Stimulated activated CD8-positive, alpha-beta memory T cell treated with anti-CD3 and anti-CD28 coated beads, Interleukin-2, amount 100 ng/mL, for 48 hours (primary cell): ENCODE measurements around the gene SUPT20HL1.
"Not testable (repeated sequence)": the region's sequence is repeated elsewhere in the genome, so short reads cannot be mapped to it uniquely, and the experiment has no call there.

Experiments
- DNase-seq, 2 donors: peaks; one replicate each; pipeline ENCODE4 v3.0.0-alpha.2; 2020; ENCODE audit warnings: low read depth in 2 of 2

SUPT20HL1 gene

GRCh38 chrX:24360272-24360671 lies at the start of gene SUPT20HL1:
TSS of gene SUPT20HL1 (plus strand) at chrX:24360639. CDS start at chrX:24362761, 2,122 bp downstream.
- no peak for DNase-seq

DNA sequence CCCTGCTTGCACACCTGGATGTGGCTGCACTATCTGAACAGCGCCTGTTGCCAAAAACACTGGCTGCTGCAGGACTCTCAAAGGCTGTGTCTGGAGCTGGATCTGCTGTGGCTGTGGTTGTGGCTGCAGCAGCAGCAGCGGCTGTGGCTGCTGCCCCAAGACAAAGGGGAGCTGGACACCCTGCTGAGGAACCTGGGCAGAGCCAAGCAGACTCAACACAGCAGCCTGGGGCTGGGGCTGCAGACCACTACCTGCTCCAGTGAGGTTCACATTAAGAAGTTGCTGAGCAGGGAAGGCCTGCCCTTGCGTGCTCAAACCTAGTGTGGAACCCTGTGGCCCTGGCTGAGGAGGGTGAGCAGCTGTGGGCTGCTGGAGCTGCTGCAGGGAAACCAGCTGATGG lies 49.5 kb upstream of the SUPT20HL1 start:
- not testable (repeated sequence) for DNase-seq

GRCh38 chrX:24311507-24312248 lies 48.8 kb upstream of the SUPT20HL1 start:
- not testable (repeated sequence) for DNase-seq

DNA sequence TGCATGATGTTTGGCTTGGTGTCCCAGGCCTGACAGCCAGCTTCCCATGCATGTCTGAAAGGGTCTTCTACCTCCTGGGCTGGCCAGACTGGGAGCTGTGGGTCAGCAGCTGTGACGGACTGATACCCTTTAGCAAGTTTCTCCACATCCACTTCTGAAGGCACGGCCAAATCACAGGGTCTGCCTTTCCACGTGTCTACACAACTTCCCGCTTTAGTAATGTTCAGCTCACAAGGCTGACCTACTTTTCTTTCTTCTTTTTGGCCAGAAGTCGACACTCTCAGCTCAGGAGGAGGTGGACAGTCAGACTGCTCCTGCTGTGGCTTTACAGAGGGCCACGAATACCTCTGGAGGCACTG lies 48.2 kb upstream of the SUPT20HL1 start:
- not testable (repeated sequence) for DNase-seq

DNA sequence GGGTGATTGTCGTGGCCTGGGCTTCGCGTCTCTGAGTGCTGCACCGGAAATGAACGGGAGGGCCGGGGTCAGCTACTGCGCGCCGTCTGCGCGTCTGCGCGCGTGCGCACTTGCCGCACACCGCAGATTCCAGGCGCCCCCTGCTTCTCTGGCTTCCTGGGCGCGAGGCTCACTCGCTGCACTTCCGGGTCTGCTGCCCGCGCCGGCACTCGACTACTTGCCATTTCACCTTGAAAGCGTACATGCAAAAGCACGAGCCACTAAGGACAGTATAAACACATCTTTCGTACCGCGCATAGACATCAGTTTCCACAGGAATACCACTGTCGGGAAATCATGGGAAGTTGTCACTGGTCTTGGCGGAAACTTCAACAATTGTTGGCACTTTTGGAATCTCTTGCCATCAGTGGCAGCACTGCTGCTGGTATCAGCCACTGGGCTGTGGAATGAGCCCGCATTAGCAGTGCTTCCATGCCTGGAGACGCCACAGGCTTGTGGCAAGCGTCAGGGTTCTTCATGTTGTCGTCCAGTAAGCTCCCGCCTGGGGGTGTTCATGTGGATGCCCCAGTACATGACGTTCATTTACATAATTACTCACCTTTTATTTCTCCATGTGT lies 46.3 kb upstream of the SUPT20HL1 start, which contains the start of gene SUPT20HL2:
Gene SUPT20HL2, minus strand, starts transcription at position 51 of the 617 bp plus-strand sequence. CDS start 754 bp downstream, outside the sequence.
- no peak for DNase-seq

GRCh38 chrX:24316111-24316510 lies 44.3 kb upstream of the SUPT20HL1 start:
- DNase-seq, result no peak

DNA sequence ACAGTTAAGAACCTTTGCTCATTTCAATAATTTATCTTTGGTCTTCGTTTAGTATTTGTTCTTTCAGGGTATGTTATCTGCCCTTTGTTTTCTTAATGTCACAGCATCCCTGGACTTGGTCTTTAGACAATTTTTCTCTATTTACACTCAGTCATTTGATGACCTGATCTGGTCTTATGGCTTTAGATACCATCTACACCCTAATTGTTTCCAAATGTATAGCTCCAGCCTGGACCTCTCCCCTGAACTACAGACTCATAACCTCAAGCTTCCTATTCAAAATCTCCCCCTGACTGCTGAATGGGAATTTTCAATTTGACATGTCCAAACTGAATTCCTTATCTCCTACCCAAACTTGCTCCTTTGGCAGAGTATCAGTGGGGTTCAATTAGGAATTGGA lies 42.9 kb upstream of the SUPT20HL1 start:
- no peak for DNase-seq

DNA sequence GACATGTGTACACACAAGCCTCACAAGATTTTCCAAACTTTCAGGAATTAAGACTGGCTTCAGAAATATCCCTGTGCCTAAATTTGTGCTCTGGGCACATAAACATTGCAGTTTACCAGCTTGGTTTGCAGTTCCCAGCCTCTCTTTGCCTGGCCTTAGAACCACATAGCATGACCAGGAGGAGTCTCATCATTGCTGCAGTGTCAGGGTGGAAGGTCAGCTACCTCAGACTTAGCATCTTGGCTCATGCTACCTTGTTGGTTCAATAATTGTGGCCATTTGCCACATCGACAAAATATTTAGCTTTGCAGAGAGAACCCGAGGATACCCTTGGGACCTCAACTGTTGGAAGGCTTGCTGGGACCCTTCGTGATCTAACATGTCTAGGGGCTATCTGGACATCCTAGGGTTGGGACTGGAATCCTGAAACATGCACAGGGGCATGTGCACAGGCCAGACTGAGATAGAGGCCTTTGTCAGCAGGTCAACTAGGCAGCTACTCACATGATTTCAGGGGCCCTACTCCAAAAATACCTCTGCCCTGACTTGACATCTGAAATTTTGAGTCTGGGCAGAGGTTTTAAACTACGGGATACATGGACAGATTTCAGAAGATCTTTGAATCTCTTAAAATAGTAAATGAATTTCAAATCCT lies 38.6 kb upstream of the SUPT20HL1 start:
- no peak for DNase-seq

GRCh38 chrX:24325231-24325630 lies 35.2 kb upstream of the SUPT20HL1 start:
- no peak for DNase-seq

DNA sequence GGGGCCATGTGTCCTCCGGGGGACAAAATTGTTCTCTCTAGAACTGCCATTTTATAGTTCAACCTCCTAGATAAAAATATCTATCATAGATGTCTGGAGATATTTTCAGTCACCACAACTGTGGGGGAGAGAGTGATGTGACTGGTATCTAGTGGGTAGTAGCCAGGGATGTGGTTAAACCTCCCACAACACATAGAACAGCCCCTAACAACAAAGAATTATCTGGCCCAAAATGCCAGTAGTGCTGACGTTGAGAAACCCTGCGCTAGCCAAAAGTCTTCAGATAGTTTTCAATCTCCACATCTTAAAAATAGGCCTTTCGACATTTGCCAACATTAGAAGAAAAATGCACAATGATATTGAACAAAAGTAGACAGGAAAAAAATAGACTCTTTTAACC lies 27.6 kb upstream of the SUPT20HL1 start:
- DNase-seq, result no peak

DNA sequence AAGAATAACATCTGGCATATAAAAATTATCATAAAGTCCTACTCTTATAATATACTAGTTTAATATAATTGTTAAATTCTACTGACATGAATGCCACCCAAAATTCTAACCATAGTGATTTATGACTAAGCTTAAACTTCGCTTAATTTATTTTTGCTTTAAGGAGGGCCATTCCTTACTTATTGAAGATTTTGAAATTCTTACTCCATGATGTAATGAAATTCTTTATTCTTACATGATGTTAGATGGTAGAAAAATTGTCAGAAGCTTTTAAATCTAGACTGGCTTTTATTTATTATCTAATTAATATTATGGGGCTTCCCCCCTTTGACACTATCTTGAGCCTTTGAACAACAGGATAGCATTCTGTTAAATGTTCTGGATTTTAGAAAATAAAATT lies 27.1 kb upstream of the SUPT20HL1 start:
- DNase-seq, result no peak

GRCh38 chrX:24334461-24334860 lies 26.0 kb upstream of the SUPT20HL1 start:
- no peak for DNase-seq

DNA sequence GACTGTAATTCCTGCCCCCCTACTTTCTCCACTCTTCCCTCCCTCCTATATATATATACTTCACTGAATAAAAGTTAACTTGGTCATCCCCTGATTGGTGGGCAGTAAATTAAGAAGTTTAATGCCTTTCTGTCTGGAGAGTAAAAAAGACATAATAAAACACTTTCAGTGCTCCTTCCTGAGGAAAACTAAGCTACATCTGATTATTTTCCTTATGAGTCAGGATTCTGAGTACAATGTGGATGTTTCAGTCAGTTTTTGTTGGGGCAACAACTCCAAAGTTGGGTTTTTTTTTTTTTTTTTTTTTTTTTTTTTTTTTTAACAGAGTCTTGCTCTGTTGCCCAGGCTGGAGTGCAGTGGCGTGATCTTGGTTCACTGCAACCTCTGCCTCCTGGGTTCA lies 24.6 kb upstream of the SUPT20HL1 start:
- DNase-seq, result no peak

GRCh38 chrX:24339911-24340310 lies 20.5 kb upstream of the SUPT20HL1 start:
- DNase-seq, result no peak

- no peak for DNase-seq
These were observed 19.9 kb upstream of the SUPT20HL1 start for GRCh38 chrX:24340501-24340900.

- no peak for DNase-seq
These were observed 18.6 kb upstream of the SUPT20HL1 start for GRCh38 chrX:24341795-24342194.

DNA sequence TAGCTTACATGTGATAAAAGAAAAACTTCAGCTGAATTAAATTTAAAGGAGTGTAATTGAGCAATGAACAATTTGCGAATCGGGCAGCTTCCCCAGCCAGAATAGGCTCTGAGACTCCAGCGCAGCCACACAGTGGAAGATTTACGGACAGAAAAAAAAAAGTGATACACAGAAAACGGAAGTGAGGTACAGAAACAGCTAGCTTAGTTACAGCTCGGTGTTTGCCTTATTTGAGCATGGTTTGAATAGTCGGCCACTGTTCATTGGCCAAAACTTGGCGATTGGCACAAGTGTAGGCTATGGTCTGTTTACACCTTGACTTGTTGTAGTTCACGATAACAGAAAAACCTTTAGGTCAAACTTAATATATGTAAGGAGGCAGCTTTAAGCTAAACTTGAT lies 16.7 kb upstream of the SUPT20HL1 start:
- no peak for DNase-seq

GRCh38 chrX:24347881-24348280 lies 12.6 kb upstream of the SUPT20HL1 start:
- DNase-seq, result no peak

DNA sequence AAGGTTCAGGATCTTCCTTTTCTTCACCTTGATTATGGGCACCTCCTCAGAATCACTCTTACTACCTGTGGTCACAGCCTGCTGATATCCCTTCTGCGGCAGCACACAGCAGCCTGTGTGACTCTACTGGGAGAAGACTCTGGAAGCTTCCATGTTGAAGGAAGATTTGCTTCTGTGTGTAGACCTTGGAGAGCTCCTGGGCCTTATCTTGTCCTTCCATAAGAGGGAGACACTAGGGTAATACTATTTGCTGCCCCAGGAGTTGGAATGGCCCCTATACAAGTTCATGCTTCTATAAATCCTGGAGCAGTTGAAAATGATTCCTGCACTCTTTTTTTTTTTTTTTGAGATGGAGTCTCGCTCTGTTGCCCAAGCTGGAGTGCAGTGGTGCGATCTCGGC lies 10.2 kb upstream of the SUPT20HL1 start:
- DNase-seq, result no peak

GRCh38 chrX:24355095-24355494 lies 5.3 kb upstream of the SUPT20HL1 start:
- no peak for DNase-seq

DNA sequence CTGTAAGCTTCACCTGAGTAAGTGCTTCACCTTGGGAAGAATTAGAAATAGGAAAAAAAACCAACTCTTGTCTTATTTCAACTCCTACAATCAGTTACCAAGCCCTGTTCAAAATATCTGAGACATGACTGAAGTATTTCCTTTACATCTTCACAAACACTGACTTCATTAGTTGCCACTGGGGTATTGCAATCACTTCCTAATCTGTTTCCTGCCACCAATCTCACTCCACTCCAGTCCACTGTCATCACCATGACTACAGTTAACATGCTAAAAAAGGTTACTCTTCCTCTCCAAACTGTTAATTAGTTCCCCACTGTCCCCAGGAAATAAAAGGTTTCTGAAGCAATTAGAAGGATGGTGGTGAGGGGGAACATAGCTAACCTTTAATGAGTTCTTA lies 3.3 kb upstream of the SUPT20HL1 start:
- no peak for DNase-seq

DNA sequence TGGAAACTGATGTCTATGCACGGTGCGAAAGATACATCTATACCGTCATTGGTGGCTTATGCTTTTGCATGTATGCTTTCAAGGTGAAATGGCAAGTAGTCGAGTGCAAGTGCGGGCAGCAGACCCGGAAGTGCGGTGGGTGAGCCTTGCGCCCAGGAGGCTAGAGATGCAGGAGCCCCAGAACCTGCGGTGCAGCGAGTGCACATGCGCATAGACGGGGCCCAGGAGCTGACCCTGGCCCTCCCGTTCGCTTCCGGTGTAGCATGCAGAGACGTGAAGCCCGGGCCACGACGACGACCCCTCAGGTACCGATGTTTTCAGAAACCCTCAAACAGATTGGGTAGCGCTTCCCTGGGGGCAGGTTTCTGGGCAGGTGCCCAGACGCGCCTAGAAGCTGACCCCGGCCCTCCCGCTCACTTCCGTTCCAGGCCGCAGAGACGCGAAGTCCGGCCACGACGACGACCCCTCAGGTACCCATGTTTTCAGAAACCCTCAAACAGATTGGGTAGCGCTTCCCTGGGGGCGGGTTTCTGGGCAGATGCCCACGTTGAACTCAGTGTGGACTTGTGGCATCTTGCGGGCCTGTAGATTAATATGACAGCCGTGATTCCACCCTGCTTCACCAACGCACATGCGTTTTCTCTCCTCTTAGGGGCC lies 1.8 kb downstream of the SUPT20HL1 start:
- not testable (repeated sequence) for DNase-seq
